Caco-2 (cell line): ENCODE data around the gene CPB2. TPM values are rescaled to one million over a fixed set of nuclear protein-coding genes. Genes with fewer than 3 reads are reported as not detected.

ENCODE experiments used
- BruUV-seq: library from RNA; stranded (reverse); fragments of 400-500 nt; replicated peaks from 2 replicates; lab custom pipeline; 2021; lab: Mats Ljungman, UMichigan
- CTCF ChIA-PET: fragments of 300-600 bp; sonication (Branson Sonifier 250); formaldehyde crosslinking; loops from one replicate; lab custom pipeline; 2022; ENCODE audit warnings: antibody characterized with exemption; lab: Charles Lee
- POLR2A ChIA-PET: fragments of 300-600 bp; sonication (Branson Sonifier 250); formaldehyde crosslinking; loops from one replicate; lab custom pipeline; 2022; ENCODE audit warnings: antibody characterized with exemption; lab: Charles Lee
- DNase-seq, 2 experiments: peaks; one replicate each; pipeline versions ENCODE4 v3.0.0 to v3.0.0-alpha.2; 2020 to 2022
- H3K27me3 ChIP-seq: replicated peaks from 2 replicates; pipeline ENCODE4 v1.6.0; 2011; ENCODE audit warnings: low read length; ENCODE audit not compliant: control insufficient read depth, insufficient read depth
- H3K36me3 ChIP-seq: 2 replicates; pipeline ENCODE4 v1.5.1; 2011; ENCODE audit warnings: low read length; ENCODE audit not compliant: control insufficient read depth, insufficient read depth
- H3K4me1 ChIP-seq: fragments of 250-450 bp; sonication (Bioruptor Pico); 2 replicates; pipeline ENCODE4 v1.5.1; 2020; ENCODE audit warnings: mild to moderate bottlenecking
- H3K4me3 ChIP-seq: 2 replicates; pipeline ENCODE4 v1.5.1; 2011; ENCODE audit warnings: low read depth, mild to moderate bottlenecking, control low read depth, low read length
- H3K9me3 ChIP-seq: fragments of 250-450 bp; sonication (Bioruptor Pico); 2 replicates; pipeline ENCODE4 v1.5.1; 2020; ENCODE audit warnings: mild to moderate bottlenecking, moderate library complexity
- H3K27ac Mint-ChIP-seq: one replicate; pipeline ENCODE4 v1.8.0; 2022; ENCODE audit warnings: mixed read lengths; ENCODE audit not compliant: unreplicated experiment
- H3K27me3 Mint-ChIP-seq: one replicate; pipeline ENCODE4 v1.8.0; 2022; ENCODE audit warnings: mixed read lengths; ENCODE audit not compliant: insufficient read depth, unreplicated experiment
- H3K36me3 Mint-ChIP-seq: one replicate; pipeline ENCODE4 v1.8.0; 2022; ENCODE audit warnings: mild to moderate bottlenecking, mixed read lengths; ENCODE audit not compliant: insufficient read depth, unreplicated experiment
- H3K4me1 Mint-ChIP-seq: one replicate; pipeline ENCODE4 v1.8.0; 2022; ENCODE audit warnings: low read depth, mixed read lengths; ENCODE audit not compliant: unreplicated experiment
- H3K4me3 Mint-ChIP-seq: one replicate; pipeline ENCODE4 v1.8.0; 2022; ENCODE audit warnings: mild to moderate bottlenecking, moderate library complexity, mixed read lengths; ENCODE audit not compliant: unreplicated experiment
- H3K9me3 Mint-ChIP-seq: one replicate; pipeline ENCODE4 v1.8.0; 2022; ENCODE audit warnings: mixed read lengths; ENCODE audit not compliant: unreplicated experiment
- CTCF ChIP-seq, 2 experiments: fragments of 200-600 bp in 1 of 2; IDR thresholded peaks; 1 replicate in 1 of 2; 2 replicates in 1 of 2; pipeline versions ENCODE4 v1.5.1 to v1.8.0; 2011 to 2022; ENCODE audit warnings: antibody characterized with exemption in 1 of 2, control low read depth in 1 of 2, inconsistent platforms in 1 of 2, low read depth in 1 of 2, low read length in 1 of 2, mild to moderate bottlenecking in 1 of 2, moderate library complexity in 1 of 2; ENCODE audit not compliant: insufficient read depth in 1 of 2, severe bottlenecking in 1 of 2, unreplicated experiment in 1 of 2
- intact Hi-C: fragments of 100-400 bp; cut with micrococcal nuclease; formaldehyde crosslinking; loops from one replicate; pipeline ENCODE4 v1.10.0; 2022; ENCODE audit not compliant: unreplicated experiment
- total RNA-seq: library from RNA; stranded (reverse); gene quantifications from 2 replicates; pipeline ENCODE4 v1.2.3, GENCODE V29; 2022

The CPB2 gene
- total RNA-seq, 1 experiment from 2014 or later = 0.18 TPM

- peaks cover 6% of the 10 kb centered on the region for H3K27me3 Mint-ChIP-seq
- no peak for DNase-seq
- Histone ChIP-seq H3K4me1 (no peaks in the 10 kb centered on the region), H3K9me3 (no peaks in the 10 kb centered on the region), H3K27me3 (no peaks in the 10 kb centered on the region), H3K4me3 (no peak overlapping the region), H3K36me3 (no peaks in the 10 kb centered on the region)
- POLR2A ChIA-PET = no interaction called here
- intact Hi-C loops = no loop called here
- no peaks in the 10 kb centered on the region for H3K4me1 Mint-ChIP-seq
- BruUV-seq = no TSS peak
- no peak overlapping the region for H3K27ac Mint-ChIP-seq
- H3K4me3 Mint-ChIP-seq = no peak overlapping the region
- CTCF ChIA-PET = no interaction called here
- no peaks in the 10 kb centered on the region for H3K36me3 Mint-ChIP-seq
- no peaks in the 10 kb centered on the region for H3K9me3 Mint-ChIP-seq
- no peak for TF ChIP-seq CTCF (IDR thresholded peaks at IDR 0.05; ENCODE audit: insufficient read depth in 1 of 2, low read depth in 1 of 2, low read length in 1 of 2, severe bottlenecking in 1 of 2, unreplicated experiment in 1 of 2)
These were observed 25.1 kb downstream of the CPB2 start for GRCh38 chr13:46079770-46080169.

- Mint-ChIP-seq H3K4me3 (no peak overlapping the region), H3K9me3 (no peaks in the 10 kb centered on the region), H3K27ac (no peak overlapping the region), H3K4me1 (no peaks in the 10 kb centered on the region), H3K36me3 (no peaks in the 10 kb centered on the region), H3K27me3 (peaks cover 5% of the 10 kb centered on the region)
- H3K27me3 ChIP-seq = no peaks in the 10 kb centered on the region
- POLR2A ChIA-PET = no interaction called here
- no peaks in the 10 kb centered on the region for H3K36me3 ChIP-seq
- BruUV-seq = no TSS peak
- intact Hi-C loops = no loop called here
- no peak overlapping the region for H3K4me3 ChIP-seq
- TF ChIP-seq CTCF (IDR thresholded peaks at IDR 0.05; ENCODE audit: insufficient read depth in 1 of 2, low read depth in 1 of 2, low read length in 1 of 2, severe bottlenecking in 1 of 2, unreplicated experiment in 1 of 2) = no peak
- no peak for DNase-seq
- CTCF ChIA-PET = no interaction called here
- H3K4me1 ChIP-seq = no peaks in the 10 kb centered on the region
- H3K9me3 ChIP-seq = no peaks in the 10 kb centered on the region
These were observed 27.6 kb downstream of the CPB2 start for GRCh38 chr13:46077265-46077664.

GRCh38 chr13:46076827-46077226 lies 28.0 kb downstream of the CPB2 start:
- no peaks in the 10 kb centered on the region for H3K36me3 ChIP-seq
- no peak for TF ChIP-seq CTCF (IDR thresholded peaks at IDR 0.05; ENCODE audit: insufficient read depth in 1 of 2, low read depth in 1 of 2, low read length in 1 of 2, severe bottlenecking in 1 of 2, unreplicated experiment in 1 of 2)
- no peaks in the 10 kb centered on the region for H3K27me3 ChIP-seq
- no TSS peak for BruUV-seq
- no peak overlapping the region for H3K4me3 ChIP-seq
- no peaks in the 10 kb centered on the region for H3K4me1 Mint-ChIP-seq
- no peaks in the 10 kb centered on the region for H3K9me3 Mint-ChIP-seq
- no peak overlapping the region for H3K27ac Mint-ChIP-seq
- no peaks in the 10 kb centered on the region for H3K9me3 ChIP-seq
- POLR2A ChIA-PET = no interaction called here
- H3K4me3 Mint-ChIP-seq = no peak overlapping the region
- intact Hi-C loops = no loop called here
- CTCF ChIA-PET = no interaction called here
- DNase-seq = no peak
- peaks cover 2% of the 10 kb centered on the region for H3K27me3 Mint-ChIP-seq
- H3K36me3 Mint-ChIP-seq = no peaks in the 10 kb centered on the region
- no peaks in the 10 kb centered on the region for H3K4me1 ChIP-seq
